HFF-Myc (cell line): ENCODE results near the gene LYZL6.

Source experiments
- DNase-seq: peaks from one replicate; pipeline ENCODE4 v3.0.0-alpha.2; 2011; ENCODE audit warnings: low read depth; ENCODE audit errors: extremely low read depth
- H3K4me3 ChIP-seq: replicated peaks from 2 replicates; pipeline ENCODE4 v1.5.1; 2011; ENCODE audit warnings: low read depth, mild to moderate bottlenecking, control low read depth, low read length
- CTCF ChIP-seq: IDR thresholded peaks from 2 replicates; pipeline ENCODE4 v1.5.1; 2012; ENCODE audit warnings: mild to moderate bottlenecking, low read depth, low read length, control low read depth; ENCODE audit errors: missing control alignments

The LYZL6 gene

GRCh38 chr17:35923609-35924114 is 19.9 kb downstream of the LYZL6 start:
- no peak for DNase-seq
- TF ChIP-seq CTCF = no peak
- H3K4me3 ChIP-seq = no peak overlapping the region

GRCh38 chr17:35920229-35920628 is 23.3 kb downstream of the LYZL6 start:
- H3K4me3 ChIP-seq = no peak overlapping the region
- DNase-seq = no peak
- TF ChIP-seq CTCF = no peak

- no peak overlapping the region for H3K4me3 ChIP-seq
- no peak for DNase-seq
- no peak for TF ChIP-seq CTCF
Observed at GRCh38 chr17:35918665-35919064, 24.8 kb downstream of the LYZL6 start.

GRCh38 chr17:35917519-35918213 is 25.8 kb downstream of the LYZL6 start:
- no peak for TF ChIP-seq CTCF

GRCh38 chr17:35915153-35915964 is 28.2 kb downstream of the LYZL6 start:
- no peak for DNase-seq
- no peak for TF ChIP-seq CTCF
- no peak overlapping the region for H3K4me3 ChIP-seq

More at GRCh38 chr17:35917519-35918213, 25.8 kb downstream of the LYZL6 start:
- no peak overlapping the region for H3K4me3 ChIP-seq
- no peak for DNase-seq

- no peak for TF ChIP-seq CTCF
- DNase-seq = no peak
- H3K4me3 ChIP-seq = no peak overlapping the region
Observed at GRCh38 chr17:35914354-35914753, 29.2 kb downstream of the LYZL6 start.
